ENCODE measurements around the gene SLIT3. TPM values are rescaled to one million over a fixed set of nuclear protein-coding genes. Genes with fewer than 3 reads are reported as not detected.

The SLIT3 gene
- total RNA-seq, 2 experiments from 2014 or later, result not detected

- H3K4me3 Mint-ChIP-seq, result no peak overlapping the region
- CTCF ChIA-PET, result no interaction called here
- intact Hi-C loops (cut with DNase I, micrococcal nuclease), result no loop called here
These were observed 504.1 kb downstream of the SLIT3 start for GRCh38 chr5:168796593-168797580.

GRCh38 chr5:168796000-168796399, 504.9 kb downstream of the SLIT3 start:
- ChIA-PET CTCF (no interaction called here), POLR2A (no interaction called here)
- DNase-seq (no peak), ATAC-seq (ENCODE audit: poor library complexity) (no peak)
- Mint-ChIP-seq H3K27me3 (no peaks in the 10 kb centered on the region), H3K4me1 (ENCODE audit: low read depth) (no peaks in the 10 kb centered on the region), H3K4me3 (no peak overlapping the region), H3K9me3 (no peaks in the 10 kb centered on the region), H3K36me3 (ENCODE audit: low read depth) (no peaks in the 10 kb centered on the region), H3K27ac (no peak overlapping the region)
- no peak for TF ChIP-seq CTCF (IDR thresholded peaks at IDR 0.05)
- Histone ChIP-seq H3K36me3 (ENCODE audit: insufficient read depth, low read length) (no peaks in the 10 kb centered on the region), H3K4me3 (ENCODE audit: low read length) (no peak overlapping the region), H3K27me3 (ENCODE audit: control insufficient read depth in 1 of 2, insufficient read depth in 2 of 2, low read length in 2 of 2) (peaks cover 0 to 2% of the 10 kb centered on the region in 2 experiments), H3K27ac (ENCODE audit: low read depth in 1 of 2, low read length in 2 of 2) (no peak overlapping the region), H3K4me1 (ENCODE audit: insufficient read depth, low read length) (no peaks in the 10 kb centered on the region), H3K9me3 (ENCODE audit: control insufficient read depth in 1 of 2, insufficient read depth in 1 of 2, low read length in 2 of 2) (no peaks in the 10 kb centered on the region)
- intact Hi-C loops (cut with DNase I, micrococcal nuclease), result no loop called here

More at GRCh38 chr5:168796593-168797580, 504.1 kb downstream of the SLIT3 start:
- Histone ChIP-seq H3K36me3 (ENCODE audit: insufficient read depth, low read length) (no peaks in the 10 kb centered on the region), H3K4me3 (ENCODE audit: low read length) (no peak overlapping the region), H3K27ac (ENCODE audit: low read depth in 1 of 2, low read length in 2 of 2) (no peak overlapping the region), H3K9me3 (ENCODE audit: control insufficient read depth in 1 of 2, insufficient read depth in 1 of 2, low read length in 2 of 2) (no peaks in the 10 kb centered on the region), H3K27me3 (ENCODE audit: control insufficient read depth in 1 of 2, insufficient read depth in 2 of 2, low read length in 2 of 2) (peaks cover 0 to 2% of the 10 kb centered on the region in 2 experiments), H3K4me1 (ENCODE audit: insufficient read depth, low read length) (no peaks in the 10 kb centered on the region)
- POLR2A ChIA-PET, result no interaction called here
- H3K9me3 Mint-ChIP-seq, result no peaks in the 10 kb centered on the region
- H3K4me1 Mint-ChIP-seq (ENCODE audit: low read depth), result no peaks in the 10 kb centered on the region
- DNase-seq, result no peak
- H3K27me3 Mint-ChIP-seq, result no peaks in the 10 kb centered on the region
- TF ChIP-seq CTCF (IDR thresholded peaks at IDR 0.05), result no peak
- no peak overlapping the region for H3K27ac Mint-ChIP-seq
- ATAC-seq (ENCODE audit: poor library complexity), result no peak
- H3K36me3 Mint-ChIP-seq (ENCODE audit: low read depth), result no peaks in the 10 kb centered on the region

- DNase-seq, result no peak
- Mint-ChIP-seq H3K9me3 (no peaks in the 10 kb centered on the region), H3K27me3 (no peaks in the 10 kb centered on the region), H3K27ac (no peak overlapping the region), H3K4me1 (ENCODE audit: low read depth) (no peaks in the 10 kb centered on the region), H3K36me3 (ENCODE audit: low read depth) (no peaks in the 10 kb centered on the region), H3K4me3 (no peak overlapping the region)
- Histone ChIP-seq H3K27me3 (ENCODE audit: control insufficient read depth in 1 of 2, insufficient read depth in 2 of 2, low read length in 2 of 2) (peaks cover 0 to 2% of the 10 kb centered on the region in 2 experiments), H3K4me3 (ENCODE audit: low read length) (no peak overlapping the region), H3K9me3 (ENCODE audit: control insufficient read depth in 1 of 2, insufficient read depth in 1 of 2, low read length in 2 of 2) (no peaks in the 10 kb centered on the region), H3K27ac (ENCODE audit: low read depth in 1 of 2, low read length in 2 of 2) (no peak overlapping the region), H3K36me3 (ENCODE audit: insufficient read depth, low read length) (no peaks in the 10 kb centered on the region), H3K4me1 (ENCODE audit: insufficient read depth, low read length) (no peaks in the 10 kb centered on the region)
- no peak for ATAC-seq (ENCODE audit: poor library complexity)
- POLR2A ChIA-PET, result no interaction called here
- CTCF ChIA-PET, result no interaction called here
- intact Hi-C loops (cut with DNase I, micrococcal nuclease), result no loop called here
- TF ChIP-seq CTCF (IDR thresholded peaks at IDR 0.05), result no peak
These were observed 506.8 kb downstream of the SLIT3 start for GRCh38 chr5:168793841-168794837.
